Peyer's patch (tissue), 4 donors: ENCODE results near the gene PRF1.

Experiments
- CTCF ChIP-seq, 6 experiments: fragments of 450-650 bp in 4 of 6; fragments of 200-600 bp in 2 of 6; sonication (generic) in 1 of 6; IDR thresholded peaks; one replicate each; pipeline ENCODE4 v1.5.1; 2017 to 2019; ENCODE audit warnings: antibody characterized with exemption in 6 of 6, mild to moderate bottlenecking in 3 of 6, moderate library complexity in 1 of 6
- POLR2A ChIP-seq, 2 donors: fragments of 450-650 bp; IDR thresholded peaks; one replicate each; pipeline ENCODE4 v1.5.1; 2017; ENCODE audit warnings: antibody characterized with exemption in 2 of 2, mild to moderate bottlenecking in 2 of 2, moderate library complexity in 2 of 2

GRCh38 chr10:70568781-70569495, 33.6 kb downstream of the PRF1 start:
- TF ChIP-seq CTCF (IDR thresholded peaks at IDR 0.05) (no peak), POLR2A (IDR thresholded peaks at IDR 0.05) (no peak)
